KMS-11 (cell line): Measurements from ENCODE around the gene CAMKMT.

ENCODE experiments used
- H2AFZ ChIP-seq: fragments of 200-600 bp; sonication (generic); 2 replicates; pipeline ENCODE4 v1.6.1; 2016; ENCODE audit warnings: antibody characterized with exemption, mixed run types, low read depth
- H3K27ac ChIP-seq: fragments of 200-600 bp; sonication (generic); 2 replicates; pipeline ENCODE4 v1.6.1; 2016; ENCODE audit warnings: mild to moderate bottlenecking, mixed run types
- H3K27me3 ChIP-seq: fragments of 200-600 bp; sonication (generic); 2 replicates; pipeline ENCODE4 v1.6.1; 2017; ENCODE audit warnings: mild to moderate bottlenecking, low read depth, mixed run types, moderate library complexity; ENCODE audit not compliant: insufficient read depth
- H3K36me3 ChIP-seq: fragments of 200-600 bp; sonication (generic); 2 replicates; pipeline ENCODE4 v1.6.1; 2017; ENCODE audit warnings: mild to moderate bottlenecking, mixed run types; ENCODE audit not compliant: insufficient read depth
- H3K4me1 ChIP-seq: fragments of 200-600 bp; sonication (generic); 2 replicates; pipeline ENCODE4 v1.6.1; 2016; ENCODE audit warnings: mild to moderate bottlenecking, low read depth, mixed run types; ENCODE audit not compliant: poor library complexity, severe bottlenecking
- H3K4me2 ChIP-seq: fragments of 200-600 bp; sonication (generic); 2 replicates; pipeline ENCODE4 v1.7.0; 2016; ENCODE audit warnings: mild to moderate bottlenecking, mixed run types
- H3K4me3 ChIP-seq: fragments of 200-600 bp; sonication (generic); IDR thresholded peaks from 2 replicates; pipeline ENCODE4 v1.6.1; 2017; ENCODE audit warnings: low read depth, low read length, mixed read lengths; ENCODE audit not compliant: insufficient read depth
- H3K79me2 ChIP-seq: fragments of 200-600 bp; sonication (generic); 2 replicates; pipeline ENCODE4 v1.6.1; 2016; ENCODE audit warnings: low read depth, mixed run types; ENCODE audit not compliant: insufficient read depth
- H3K9ac ChIP-seq: fragments of 200-600 bp; sonication (generic); 2 replicates; pipeline ENCODE4 v1.6.1; 2016; ENCODE audit warnings: mild to moderate bottlenecking, mixed run types
- H4K20me1 ChIP-seq: fragments of 200-600 bp; sonication (generic); 2 replicates; pipeline ENCODE4 v1.6.1; 2016; ENCODE audit warnings: mild to moderate bottlenecking, mixed run types; ENCODE audit not compliant: insufficient read depth
- CTCF ChIP-seq: fragments of 200-600 bp; sonication (generic); conservative IDR thresholded peaks from 2 replicates; pipeline ENCODE4 v1.6.1; 2017; ENCODE audit warnings: low read depth, mild to moderate bottlenecking, antibody characterized with exemption, low read length, moderate library complexity, mixed read lengths

Gene CAMKMT

GRCh38 chr2:44442019-44442418, 80.3 kb downstream of the CAMKMT start:
- no peaks in the 10 kb centered on the region for H3K27me3 ChIP-seq
- no peaks in the 10 kb centered on the region for H3K36me3 ChIP-seq
- TF ChIP-seq CTCF, result no peak
- no peak overlapping the region for H3K4me2 ChIP-seq
- H3K9ac ChIP-seq, result no peak overlapping the region
- no peaks in the 10 kb centered on the region for H3K79me2 ChIP-seq
- no peaks in the 10 kb centered on the region for H4K20me1 ChIP-seq
- no peaks in the 10 kb centered on the region for H3K4me1 ChIP-seq
- H3K27ac ChIP-seq, result no peak overlapping the region
- H2AFZ ChIP-seq, result no peak overlapping the region
- H3K4me3 ChIP-seq, result no peak overlapping the region

- H2AFZ ChIP-seq, result no peak overlapping the region
- no peaks in the 10 kb centered on the region for H3K4me1 ChIP-seq
- H3K27me3 ChIP-seq, result no peaks in the 10 kb centered on the region
- no peak overlapping the region for H3K27ac ChIP-seq
- TF ChIP-seq CTCF, result no peak
- H4K20me1 ChIP-seq, result no peaks in the 10 kb centered on the region
- no peaks in the 10 kb centered on the region for H3K79me2 ChIP-seq
- H3K4me3 ChIP-seq, result no peak overlapping the region
- no peak overlapping the region for H3K4me2 ChIP-seq
- H3K9ac ChIP-seq, result no peak overlapping the region
- H3K36me3 ChIP-seq, result no peaks in the 10 kb centered on the region
Observed at GRCh38 chr2:44443517-44443916, 81.8 kb downstream of the CAMKMT start.

GRCh38 chr2:44444881-44445280, 83.1 kb downstream of the CAMKMT start:
- H2AFZ ChIP-seq, result no peak overlapping the region
- no peak overlapping the region for H3K4me2 ChIP-seq
- no peak overlapping the region for H3K4me3 ChIP-seq
- no peak overlapping the region for H3K9ac ChIP-seq
- H4K20me1 ChIP-seq, result no peaks in the 10 kb centered on the region
- no peak overlapping the region for H3K27ac ChIP-seq
- no peaks in the 10 kb centered on the region for H3K27me3 ChIP-seq
- TF ChIP-seq CTCF, result no peak
- no peaks in the 10 kb centered on the region for H3K36me3 ChIP-seq
- no peaks in the 10 kb centered on the region for H3K79me2 ChIP-seq
- H3K4me1 ChIP-seq, result no peaks in the 10 kb centered on the region

GRCh38 chr2:44448860-44449527, 87.2 kb downstream of the CAMKMT start:
- H3K9ac ChIP-seq, result no peak overlapping the region
- H3K4me3 ChIP-seq, result no peak overlapping the region
- TF ChIP-seq CTCF, result no peak
- no peaks in the 10 kb centered on the region for H3K4me1 ChIP-seq
- no peaks in the 10 kb centered on the region for H3K36me3 ChIP-seq
- H4K20me1 ChIP-seq, result no peaks in the 10 kb centered on the region
- no peak overlapping the region for H3K4me2 ChIP-seq
- H2AFZ ChIP-seq, result no peak overlapping the region
- H3K79me2 ChIP-seq, result no peaks in the 10 kb centered on the region
- H3K27ac ChIP-seq, result no peak overlapping the region
- H3K27me3 ChIP-seq, result no peaks in the 10 kb centered on the region
